K562 (cell line): ENCODE results near the gene STAM2. TPM values are rescaled to one million over a fixed set of nuclear protein-coding genes. Genes with fewer than 3 reads are reported as not detected.

ENCODE experiments used
- KAT2B ChIP-seq: IDR thresholded peaks from one replicate; pipeline ENCODE4 v1.6.1; 2012; ENCODE audit warnings: low read depth, mild to moderate bottlenecking, control low read depth, inconsistent platforms, low read length, moderate library complexity
- polyA plus RNA-seq, 8 experiments: library from polyadenylated mRNA; depleted of rRNA in 4 of 8; stranded (reverse) in 5 of 8; unstranded in 3 of 8; fragments of >200 nt; fragmentation: Nextera tagmentation in 2 of 8; fragmentation: Illumina TruSeq in 1 of 8; extraction: Ambion mirVana in 2 of 8; extraction: Trizol in 1 of 8; gene quantifications; 2 replicates each; pipeline versions ENCODE4 v1.2.1 to v1.2.3, GENCODE V29; 2011 to 2014; ENCODE audit warnings: inconsistent platforms in 1 of 8, missing spikeins in 1 of 8
- total RNA-seq, 7 experiments: library from RNA; depleted of rRNA in 6 of 7; stranded (reverse); fragments of >200 nt in 6 of 7; fragmentation: Illumina TruSeq in 2 of 7; extraction: Trizol in 2 of 7; gene quantifications; 2 replicates each; pipeline versions ENCODE4 v1.2.1 to v1.2.3, GENCODE V29; 2011 to 2021; ENCODE audit warnings: low replicate concordance in 1 of 7
- TF ChIP-seq, protein P1 (sequence below): fragments of 250-450 bp; sonication (Bioruptor Pico); IDR thresholded peaks from 2 replicates; pipeline ENCODE4 v1.4.0; 2020
- TF ChIP-seq, protein P2 (sequence below), 2 experiments: fragments of 450-650 bp; IDR thresholded peaks; 2 replicates each; pipeline ENCODE4 v1.6.1; 2016; ENCODE audit warnings: mild to moderate bottlenecking in 2 of 2, borderline replicate concordance in 1 of 2, low read depth in 1 of 2, moderate library complexity in 1 of 2

The STAM2 gene
- total and polyA plus RNA-seq, 9 of the 15 experiments (the other 6 are each of a cell fraction or from before 2014, with no cell fraction given), result 4.5 to 13.9 (median 8.7) TPM

DNA sequence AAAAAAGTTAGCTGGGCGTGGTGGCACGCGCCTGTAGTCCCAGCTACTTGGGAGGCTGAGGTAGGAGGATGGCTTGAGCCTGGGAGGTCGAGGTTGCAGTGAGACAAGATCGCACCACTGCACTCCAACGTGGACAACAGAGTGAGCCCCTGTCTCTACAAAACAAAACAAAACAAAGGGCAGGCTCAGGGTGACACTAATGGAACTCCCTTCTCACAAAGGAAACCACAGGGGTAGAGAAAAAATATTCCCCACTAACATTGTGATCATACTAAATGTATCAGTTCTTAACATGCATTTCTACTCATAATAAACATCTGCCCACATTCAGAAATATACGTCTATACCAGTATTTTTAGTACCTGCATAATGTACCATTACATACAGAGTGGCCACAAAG, 21.1 kb downstream of the STAM2 start (continued):
- TF ChIP-seq, protein P1, sequence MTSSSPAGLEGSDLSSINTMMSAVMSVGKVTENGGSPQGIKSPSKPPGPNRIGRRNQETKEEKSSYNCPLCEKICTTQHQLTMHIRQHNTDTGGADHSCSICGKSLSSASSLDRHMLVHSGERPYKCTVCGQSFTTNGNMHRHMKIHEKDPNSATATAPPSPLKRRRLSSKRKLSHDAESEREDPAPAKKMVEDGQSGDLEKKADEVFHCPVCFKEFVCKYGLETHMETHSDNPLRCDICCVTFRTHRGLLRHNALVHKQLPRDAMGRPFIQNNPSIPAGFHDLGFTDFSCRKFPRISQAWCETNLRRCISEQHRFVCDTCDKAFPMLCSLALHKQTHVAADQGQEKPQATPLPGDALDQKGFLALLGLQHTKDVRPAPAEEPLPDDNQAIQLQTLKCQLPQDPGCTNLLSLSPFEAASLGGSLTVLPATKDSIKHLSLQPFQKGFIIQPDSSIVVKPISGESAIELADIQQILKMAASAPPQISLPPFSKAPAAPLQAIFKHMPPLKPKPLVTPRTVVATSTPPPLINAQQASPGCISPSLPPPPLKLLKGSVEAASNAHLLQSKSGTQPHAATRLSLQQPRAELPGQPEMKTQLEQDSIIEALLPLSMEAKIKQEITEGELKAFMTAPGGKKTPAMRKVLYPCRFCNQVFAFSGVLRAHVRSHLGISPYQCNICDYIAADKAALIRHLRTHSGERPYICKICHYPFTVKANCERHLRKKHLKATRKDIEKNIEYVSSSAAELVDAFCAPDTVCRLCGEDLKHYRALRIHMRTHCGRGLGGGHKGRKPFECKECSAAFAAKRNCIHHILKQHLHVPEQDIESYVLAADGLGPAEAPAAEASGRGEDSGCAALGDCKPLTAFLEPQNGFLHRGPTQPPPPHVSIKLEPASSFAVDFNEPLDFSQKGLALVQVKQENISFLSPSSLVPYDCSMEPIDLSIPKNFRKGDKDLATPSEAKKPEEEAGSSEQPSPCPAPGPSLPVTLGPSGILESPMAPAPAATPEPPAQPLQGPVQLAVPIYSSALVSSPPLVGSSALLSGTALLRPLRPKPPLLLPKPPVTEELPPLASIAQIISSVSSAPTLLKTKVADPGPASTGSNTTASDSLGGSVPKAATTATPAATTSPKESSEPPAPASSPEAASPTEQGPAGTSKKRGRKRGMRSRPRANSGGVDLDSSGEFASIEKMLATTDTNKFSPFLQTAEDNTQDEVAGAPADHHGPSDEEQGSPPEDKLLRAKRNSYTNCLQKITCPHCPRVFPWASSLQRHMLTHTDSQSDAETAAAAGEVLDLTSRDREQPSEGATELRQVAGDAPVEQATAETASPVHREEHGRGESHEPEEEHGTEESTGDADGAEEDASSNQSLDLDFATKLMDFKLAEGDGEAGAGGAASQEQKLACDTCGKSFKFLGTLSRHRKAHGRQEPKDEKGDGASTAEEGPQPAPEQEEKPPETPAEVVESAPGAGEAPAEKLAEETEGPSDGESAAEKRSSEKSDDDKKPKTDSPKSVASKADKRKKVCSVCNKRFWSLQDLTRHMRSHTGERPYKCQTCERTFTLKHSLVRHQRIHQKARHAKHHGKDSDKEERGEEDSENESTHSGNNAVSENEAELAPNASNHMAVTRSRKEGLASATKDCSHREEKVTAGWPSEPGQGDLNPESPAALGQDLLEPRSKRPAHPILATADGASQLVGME, result no peak
- TF ChIP-seq, protein P2, sequence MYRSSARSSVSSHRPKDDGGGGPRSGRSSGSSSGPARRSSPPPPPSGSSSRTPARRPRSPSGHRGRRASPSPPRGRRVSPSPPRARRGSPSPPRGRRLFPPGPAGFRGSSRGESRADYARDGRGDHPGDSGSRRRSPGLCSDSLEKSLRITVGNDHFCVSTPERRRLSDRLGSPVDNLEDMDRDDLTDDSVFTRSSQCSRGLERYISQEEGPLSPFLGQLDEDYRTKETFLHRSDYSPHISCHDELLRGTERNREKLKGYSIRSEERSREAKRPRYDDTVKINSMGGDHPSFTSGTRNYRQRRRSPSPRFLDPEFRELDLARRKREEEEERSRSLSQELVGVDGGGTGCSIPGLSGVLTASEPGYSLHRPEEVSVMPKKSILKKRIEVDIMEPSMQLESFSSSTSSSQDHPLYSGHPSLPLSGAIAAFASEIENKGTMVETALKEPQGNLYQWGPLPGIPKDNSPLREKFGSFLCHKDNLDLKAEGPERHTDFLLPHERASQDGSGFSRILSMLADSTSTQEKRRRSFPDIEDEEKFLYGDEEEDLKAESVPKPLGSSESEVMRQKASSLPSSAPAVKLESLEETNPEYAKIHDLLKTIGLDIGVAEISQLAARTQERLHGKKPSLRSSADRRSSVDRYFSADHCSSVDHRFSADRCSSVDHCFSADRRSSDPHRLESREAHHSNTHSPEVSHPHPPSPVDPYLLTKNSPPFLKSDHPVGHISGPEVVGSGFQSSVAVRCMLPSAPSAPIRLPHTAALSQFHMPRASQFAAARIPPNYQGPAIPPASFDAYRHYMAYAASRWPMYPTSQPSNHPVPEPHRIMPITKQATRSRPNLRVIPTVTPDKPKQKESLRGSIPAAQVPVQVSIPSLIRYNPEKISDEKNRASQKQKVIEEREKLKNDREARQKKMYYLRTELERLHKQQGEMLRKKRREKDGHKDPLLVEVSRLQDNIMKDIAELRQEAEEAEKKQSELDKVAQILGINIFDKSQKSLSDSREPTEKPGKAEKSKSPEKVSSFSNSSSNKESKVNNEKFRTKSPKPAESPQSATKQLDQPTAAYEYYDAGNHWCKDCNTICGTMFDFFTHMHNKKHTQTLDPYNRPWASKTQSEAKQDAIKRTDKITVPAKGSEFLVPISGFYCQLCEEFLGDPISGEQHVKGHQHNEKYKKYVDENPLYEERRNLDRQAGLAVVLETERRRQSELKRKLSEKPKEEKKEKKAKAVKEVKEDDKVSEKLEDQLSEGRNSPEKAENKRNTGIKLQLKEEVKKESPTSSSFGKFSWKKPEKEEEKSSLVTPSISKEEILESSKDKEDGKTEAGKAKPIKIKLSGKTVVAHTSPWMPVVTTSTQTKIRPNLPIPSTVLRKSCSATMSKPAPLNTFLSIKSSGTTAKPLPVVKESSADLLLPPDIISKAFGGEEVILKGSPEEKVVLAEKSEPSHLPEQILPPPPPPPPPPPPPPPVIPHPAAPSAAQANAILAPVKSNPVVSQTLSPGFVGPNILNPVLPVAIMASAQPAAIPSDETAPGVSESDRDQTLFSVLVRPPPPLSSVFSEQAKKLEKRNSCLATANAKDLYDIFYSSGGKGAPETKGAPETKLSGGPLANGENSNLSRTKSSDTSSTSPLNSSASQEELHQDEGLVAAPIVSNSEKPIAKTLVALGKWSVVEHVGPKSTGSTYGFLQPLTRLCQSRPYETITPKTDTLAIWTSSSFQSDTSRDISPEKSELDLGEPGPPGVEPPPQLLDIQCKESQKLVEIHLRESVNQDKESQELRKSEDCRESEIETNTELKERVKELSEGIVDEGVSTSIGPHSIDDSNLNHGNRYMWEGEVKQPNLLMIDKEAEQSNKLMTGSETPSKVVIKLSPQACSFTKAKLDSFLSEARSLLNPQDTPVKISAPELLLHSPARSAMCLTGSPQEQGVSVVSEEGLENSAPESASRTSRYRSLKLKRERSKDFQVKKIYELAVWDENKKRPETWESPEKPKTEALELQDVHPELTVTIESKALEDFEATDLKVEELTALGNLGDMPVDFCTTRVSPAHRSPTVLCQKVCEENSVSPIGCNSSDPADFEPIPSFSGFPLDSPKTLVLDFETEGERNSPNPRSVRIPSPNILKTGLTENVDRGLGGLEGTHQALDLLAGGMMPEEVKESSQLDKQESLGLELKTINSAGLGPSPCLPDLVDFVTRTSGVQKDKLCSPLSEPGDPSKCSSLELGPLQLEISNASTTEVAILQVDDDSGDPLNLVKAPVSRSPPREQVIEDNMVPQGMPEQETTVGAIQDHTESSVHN (IDR thresholded peaks at IDR 0.05; ENCODE audit: borderline replicate concordance in 1 of 2, low read depth in 1 of 2), result no peak
- no peak for TF ChIP-seq KAT2B
